Left hindlimb (tissue), 1 donor: ENCODE measurements around the gene S100A11.

Experiments used
- DNase-seq: peaks from one replicate; pipeline ENCODE4 v3.0.0-alpha.2; 2018

Gene S100A11

GRCh38 chr1:152000964-152001630 is 35.7 kb downstream of the S100A11 start:
- peak; percentile 30 for DNase-seq

GRCh38 chr1:151998611-151999362 is 38.0 kb downstream of the S100A11 start:
- DNase-seq, result no peak

GRCh38 chr1:151997284-151997570 is 39.6 kb downstream of the S100A11 start:
- DNase-seq, result no peak

GRCh38 chr1:151995774-151996173 is 41.0 kb downstream of the S100A11 start:
- no peak for DNase-seq

GRCh38 chr1:151994956-151995355 is 41.8 kb downstream of the S100A11 start:
- DNase-seq, result peak; percentile 37

- DNase-seq, result peak; percentile 90
Measured at GRCh38 chr1:151993734-151994496, 42.9 kb downstream of the S100A11 start, which contains the start of gene S100A10. Gene S100A10, minus strand, starts transcription at chr1:151993859. Its CDS starts 7,629 bp downstream, at chr1:151986230.

GRCh38 chr1:151993084-151993733 is 43.6 kb downstream of the S100A11 start:
- DNase-seq, result peak; percentile 58

GRCh38 chr1:151992303-151993083 is 44.3 kb downstream of the S100A11 start:
- peak; percentile 87 for DNase-seq

GRCh38 chr1:151991663-151992302 is 45.0 kb downstream of the S100A11 start:
- peak; percentile 38 for DNase-seq

GRCh38 chr1:151990856-151991198 is 46.0 kb downstream of the S100A11 start:
- peak; percentile 72 for DNase-seq

- DNase-seq, result no peak
Measured at GRCh38 chr1:151990058-151990855, 46.5 kb downstream of the S100A11 start.

GRCh38 chr1:151989211-151989862 is 47.5 kb downstream of the S100A11 start:
- DNase-seq, result peak; percentile 38

- DNase-seq, result no peak
Measured at GRCh38 chr1:151988405-151988923, 48.3 kb downstream of the S100A11 start.

GRCh38 chr1:151986501-151987190 is 50.2 kb downstream of the S100A11 start:
- no peak for DNase-seq

GRCh38 chr1:151985768-151986167 is 51.0 kb downstream of the S100A11 start:
- no peak for DNase-seq

- no peak for DNase-seq
Measured at GRCh38 chr1:151985270-151985669, 51.5 kb downstream of the S100A11 start.

- DNase-seq, result no peak
Measured at GRCh38 chr1:151984313-151984956, 52.4 kb downstream of the S100A11 start.
